ENCODE data around the gene NEDD4L.

The NEDD4L gene

DNA sequence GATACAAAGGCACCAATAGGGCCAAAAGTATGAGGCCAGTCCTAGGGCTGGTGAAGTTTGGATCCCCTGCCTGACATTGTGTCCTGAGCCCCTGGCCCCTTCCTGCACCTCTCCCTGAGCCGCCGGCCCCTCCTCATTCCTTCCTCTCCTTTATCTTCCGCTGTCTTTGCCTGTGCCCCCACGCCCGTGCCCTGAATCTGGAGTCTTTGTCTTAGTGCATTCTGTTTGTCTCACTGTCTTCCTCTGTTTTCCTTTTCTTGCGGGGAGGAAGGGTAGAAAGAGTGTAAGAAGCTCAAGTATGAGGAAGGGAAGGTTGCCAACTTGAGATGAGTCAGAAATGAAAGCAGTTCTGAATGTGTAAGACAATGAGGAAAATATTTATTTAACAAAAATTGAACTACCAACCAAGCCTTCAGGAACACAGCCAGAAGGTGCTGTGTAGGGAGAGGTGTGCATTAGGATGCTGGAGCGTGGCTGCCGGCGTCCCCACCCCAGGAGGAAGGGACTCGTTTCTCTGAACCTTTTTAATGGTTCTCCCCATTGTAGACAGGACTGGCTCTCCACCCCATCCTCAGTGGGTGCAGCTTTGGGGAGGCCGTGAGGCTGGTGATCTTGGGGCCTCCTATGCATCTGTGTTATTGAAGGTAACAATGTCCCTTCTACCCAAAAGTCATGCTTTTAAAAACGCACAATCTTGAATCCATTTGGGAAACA is 133.1 kb downstream of the NEDD4L start:
- in situ Hi-C loops (cut with MboI; ENCODE audit: low sequenced_read_pairs): no loop called here

DNA sequence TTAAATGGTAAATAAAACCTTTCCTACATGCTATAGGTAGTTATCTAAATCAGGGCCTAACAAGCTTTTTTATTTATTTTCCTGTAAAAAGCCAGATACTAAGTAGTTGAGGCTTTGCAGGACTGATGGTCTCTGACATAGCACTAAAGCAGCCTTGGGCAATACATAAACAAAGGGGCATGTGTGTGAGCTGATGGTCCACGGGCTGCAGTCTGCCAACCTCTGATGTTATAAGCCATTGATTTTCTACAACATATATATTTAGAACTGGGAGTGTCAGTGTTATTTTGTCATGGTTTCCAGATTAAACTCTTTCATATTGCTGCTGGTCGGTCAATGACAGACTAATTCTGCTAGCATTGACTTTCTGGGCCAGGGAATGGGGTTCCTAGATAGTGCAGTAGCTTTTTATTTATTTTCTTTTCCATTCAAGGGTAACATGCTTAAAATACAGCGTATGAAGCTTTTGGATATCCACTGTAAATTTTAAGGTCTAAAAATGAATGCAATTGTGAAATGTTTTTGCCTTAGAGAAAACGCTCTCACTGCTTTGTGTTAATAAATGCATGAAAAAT is 134.0 kb downstream of the NEDD4L start:
- in situ Hi-C loops (cut with MboI; ENCODE audit: low sequenced_read_pairs): no loop called here

DNA sequence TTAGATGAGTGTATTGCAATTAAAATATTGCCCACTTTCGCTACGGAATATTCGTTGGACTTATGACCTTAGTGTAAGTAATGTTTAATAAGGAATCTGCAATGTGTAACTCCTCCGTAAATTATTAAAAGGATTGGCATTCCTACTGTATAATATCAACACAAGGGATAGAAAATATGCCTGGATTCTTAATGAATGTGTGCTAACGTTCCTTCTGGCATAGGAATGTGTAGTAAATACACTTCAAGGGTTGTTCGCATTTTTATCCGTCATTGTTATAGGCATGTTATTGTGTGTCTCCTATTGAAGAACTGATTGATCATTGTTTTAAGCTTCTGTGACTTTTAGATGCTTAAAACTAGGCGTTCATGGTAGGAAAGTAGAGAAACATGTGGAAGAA is 134.5 kb downstream of the NEDD4L start:
- in situ Hi-C loops (cut with MboI; ENCODE audit: low sequenced_read_pairs): no loop called here

DNA sequence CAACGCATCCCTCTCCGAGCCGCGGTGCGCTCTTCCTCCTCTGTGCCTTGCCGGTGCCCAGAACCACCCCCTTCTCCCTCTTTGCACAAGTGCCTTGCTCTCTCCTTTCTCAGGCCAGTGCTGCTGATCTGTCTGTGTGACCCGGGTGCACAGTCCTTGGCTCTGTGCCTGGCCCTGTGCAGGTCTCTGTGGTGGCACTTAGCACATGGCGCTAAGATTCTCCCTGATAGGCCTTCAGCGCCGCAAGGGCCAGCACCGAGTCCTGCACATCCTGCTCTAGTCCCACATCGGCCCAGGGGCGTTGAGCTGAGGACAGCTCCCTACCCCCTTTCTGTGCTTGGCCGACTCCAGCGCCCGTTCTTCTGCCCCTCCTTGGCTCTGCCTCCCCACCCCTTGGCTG is 136.1 kb downstream of the NEDD4L start:
- in situ Hi-C loops (cut with MboI; ENCODE audit: low sequenced_read_pairs): no loop called here

DNA sequence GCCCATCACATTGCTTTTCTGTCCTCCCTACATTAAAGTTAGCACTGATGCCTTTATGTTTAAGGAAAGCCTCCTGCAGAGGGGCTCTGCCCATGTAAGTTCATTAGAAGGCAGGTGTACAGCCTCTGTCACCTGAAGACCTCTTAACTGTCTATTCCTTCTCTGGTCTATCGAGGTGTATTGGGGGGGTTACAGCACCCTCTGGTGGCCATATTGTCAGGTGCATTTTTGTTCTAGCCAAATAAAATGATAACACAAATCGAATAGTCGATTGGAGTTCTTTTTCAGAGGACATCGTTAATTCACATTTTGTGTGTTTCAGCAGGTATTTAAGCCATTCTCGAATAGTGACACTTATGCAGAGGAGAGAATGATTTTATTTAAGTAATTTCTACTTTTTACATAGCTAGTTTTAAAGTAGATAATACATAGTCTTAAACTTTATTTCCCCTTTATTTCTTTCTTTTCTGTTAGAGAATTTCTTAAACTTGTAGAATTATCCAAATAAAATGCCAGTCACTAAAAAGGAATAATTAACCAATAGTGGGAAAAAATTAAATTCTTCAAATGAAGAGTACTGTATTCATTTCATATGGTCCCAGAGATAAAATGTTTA is 136.8 kb downstream of the NEDD4L start:
- in situ Hi-C loops (cut with MboI; ENCODE audit: low sequenced_read_pairs): no loop called here

DNA sequence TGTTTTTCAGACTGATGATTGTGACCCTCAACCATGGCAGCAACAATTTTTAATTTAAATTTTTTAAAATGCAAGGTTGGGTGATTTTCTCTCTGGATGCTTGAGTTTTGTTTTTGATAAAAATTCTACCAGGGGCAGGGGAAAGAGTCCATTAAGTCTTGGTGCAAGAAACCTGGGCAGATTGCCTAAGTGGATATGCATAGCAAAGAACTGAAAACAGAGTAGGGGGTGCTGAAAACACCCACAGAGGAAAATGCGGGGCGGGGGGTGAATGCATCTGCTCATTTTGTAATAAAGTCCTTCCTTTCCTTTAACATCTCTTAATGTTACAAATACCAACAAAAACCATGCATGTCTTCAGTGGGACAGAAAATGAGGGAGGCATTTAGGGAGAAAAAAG is 138.0 kb downstream of the NEDD4L start:
- in situ Hi-C loops (cut with MboI; ENCODE audit: low sequenced_read_pairs): no loop called here

DNA sequence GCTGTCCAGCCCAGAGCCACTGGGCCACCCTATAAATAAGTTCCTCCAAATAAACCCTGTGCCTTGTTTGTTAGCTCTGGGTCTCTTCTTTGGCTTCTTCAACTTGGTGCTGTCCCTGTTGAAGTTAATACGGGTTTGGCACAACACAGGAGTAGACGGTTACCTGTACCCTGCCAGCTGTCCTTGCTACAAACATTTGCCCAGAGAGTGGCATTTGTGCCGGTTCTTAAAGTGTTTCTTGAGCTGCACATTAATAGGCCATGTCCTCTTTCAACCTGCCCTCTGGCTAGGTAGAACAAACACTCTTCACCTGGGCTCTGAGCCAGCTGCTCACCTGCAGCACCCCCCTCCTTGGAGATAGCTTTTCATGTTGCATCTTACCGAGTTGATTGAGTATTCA is 139.2 kb downstream of the NEDD4L start:
- in situ Hi-C loops (cut with MboI; ENCODE audit: low sequenced_read_pairs): no loop called here

DNA sequence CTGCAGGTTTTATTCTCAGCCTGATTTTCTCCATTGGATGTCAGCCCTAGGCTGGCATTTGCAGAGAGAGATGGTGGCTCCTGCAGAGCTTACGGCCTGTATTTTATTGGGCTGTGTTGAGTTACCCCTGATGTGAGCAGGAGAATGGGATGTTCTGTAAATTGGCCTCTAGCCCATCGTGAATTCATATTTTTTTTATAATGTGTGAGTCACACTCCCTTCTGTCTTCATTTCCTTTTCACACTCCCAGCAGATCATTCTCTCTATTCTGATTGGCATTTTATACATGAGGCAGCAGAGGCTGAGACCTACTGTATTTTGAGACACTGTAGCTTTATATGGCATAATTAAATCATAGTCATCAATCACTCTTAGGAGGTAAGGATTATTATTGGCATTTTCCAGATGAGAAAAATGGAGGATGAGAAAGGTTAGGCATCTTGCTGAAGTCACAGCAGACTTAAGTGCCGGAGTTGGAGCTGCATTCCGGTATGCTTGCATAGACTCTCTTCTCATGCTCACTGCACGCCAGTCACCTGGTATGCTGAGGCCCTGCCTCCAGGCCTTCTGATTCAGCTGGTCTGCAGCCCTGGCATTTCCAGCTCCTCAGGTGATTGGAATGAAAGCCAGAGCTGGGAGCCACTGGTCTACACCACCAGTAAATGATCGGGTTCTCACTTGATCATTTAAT is 142.4 kb downstream of the NEDD4L start:
- in situ Hi-C loops (cut with MboI; ENCODE audit: low sequenced_read_pairs): no loop called here

DNA sequence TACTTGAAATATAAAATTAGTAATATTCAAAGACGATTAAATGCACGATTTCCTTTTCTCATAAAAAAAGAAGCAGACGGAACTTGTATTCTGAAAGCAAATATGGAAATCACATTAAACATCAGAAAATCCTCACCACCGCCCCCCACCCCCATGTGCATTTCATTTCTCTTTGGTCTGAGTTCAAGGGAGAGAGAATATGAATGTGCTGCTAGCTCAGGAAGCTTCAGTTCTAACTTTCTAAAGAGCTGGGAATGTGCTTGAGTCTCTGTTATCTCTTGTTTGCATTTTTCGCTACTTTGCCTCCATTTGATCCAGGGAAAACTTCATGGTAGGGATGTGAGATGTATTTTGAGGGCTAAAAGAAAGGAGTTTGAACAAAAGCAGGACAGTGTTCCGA is 143.6 kb downstream of the NEDD4L start:
- in situ Hi-C loops (cut with MboI; ENCODE audit: low sequenced_read_pairs): no loop called here

DNA sequence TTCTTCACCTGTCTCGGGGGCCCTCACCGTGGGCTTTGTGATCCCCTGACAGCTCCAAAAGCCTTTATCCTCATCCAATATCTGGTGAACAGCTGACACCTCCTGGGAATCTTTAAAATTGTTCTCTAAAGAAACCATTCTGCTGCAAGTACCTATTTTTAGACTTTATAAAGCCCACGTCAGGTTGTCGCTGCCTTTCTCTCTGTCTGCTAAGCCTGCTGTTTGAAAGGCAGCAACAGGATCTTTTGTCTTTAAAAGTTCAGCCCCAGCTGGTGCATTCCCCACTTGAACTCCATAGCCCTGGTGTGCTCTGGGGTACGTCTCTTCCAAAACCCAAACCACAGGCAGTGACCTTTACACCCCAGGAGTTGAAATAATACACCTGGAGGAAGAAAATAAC is 145.0 kb downstream of the NEDD4L start:
- in situ Hi-C loops (cut with MboI; ENCODE audit: low sequenced_read_pairs): no loop called here

DNA sequence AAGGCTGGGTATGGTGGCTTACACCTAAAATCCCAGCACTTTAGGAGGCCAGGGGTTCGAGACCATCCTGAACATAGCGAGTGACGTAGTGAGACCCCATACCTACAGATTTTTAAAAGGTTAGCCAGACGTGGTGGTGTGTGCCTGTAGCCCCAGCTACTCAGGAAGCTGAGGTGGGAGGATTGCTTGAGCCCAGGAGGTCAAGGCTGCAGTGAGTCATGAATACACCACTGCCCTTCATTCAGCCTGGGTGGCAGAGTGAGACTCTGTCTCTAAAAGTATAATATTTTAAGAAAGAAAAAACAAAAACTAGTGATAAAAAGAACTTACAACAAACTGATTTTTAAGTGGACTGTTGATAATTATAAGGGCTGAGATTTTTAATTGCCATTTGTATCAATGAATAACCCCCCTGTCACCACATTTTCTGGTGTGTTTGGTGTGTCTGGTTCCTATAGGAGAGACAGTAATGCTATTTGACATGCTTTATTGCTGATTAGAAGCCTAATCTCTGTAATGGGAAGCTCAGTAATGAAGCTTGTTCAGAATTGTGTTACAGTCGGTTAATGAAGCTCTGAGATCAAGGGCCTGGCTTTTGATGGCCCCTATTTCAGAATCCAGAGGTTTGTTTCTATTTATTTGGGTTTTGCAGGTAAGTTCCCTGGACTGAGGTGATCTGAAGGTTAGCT is 147.0 kb downstream of the NEDD4L start:
- in situ Hi-C loops (cut with MboI; ENCODE audit: low sequenced_read_pairs): no loop called here

DNA sequence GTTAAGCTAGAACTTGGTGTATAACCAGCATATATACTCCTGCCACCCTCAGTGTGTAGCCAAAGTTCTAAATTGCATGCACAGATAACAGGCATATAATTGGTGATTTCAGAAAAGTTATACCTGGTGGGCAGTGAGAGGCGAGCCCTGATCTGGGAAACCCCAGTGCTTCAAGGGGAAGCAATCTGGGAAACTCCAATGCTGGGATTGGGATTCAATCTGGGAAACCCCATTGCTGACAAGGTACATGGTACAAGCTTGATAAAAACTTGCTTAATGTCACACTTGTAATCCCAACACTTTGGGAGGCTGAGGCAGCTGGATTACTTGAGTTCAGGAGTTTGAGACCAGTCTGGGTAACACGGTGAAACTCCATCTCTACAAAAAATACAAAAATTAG is 147.6 kb downstream of the NEDD4L start:
- in situ Hi-C loops (cut with MboI; ENCODE audit: low sequenced_read_pairs): no loop called here

DNA sequence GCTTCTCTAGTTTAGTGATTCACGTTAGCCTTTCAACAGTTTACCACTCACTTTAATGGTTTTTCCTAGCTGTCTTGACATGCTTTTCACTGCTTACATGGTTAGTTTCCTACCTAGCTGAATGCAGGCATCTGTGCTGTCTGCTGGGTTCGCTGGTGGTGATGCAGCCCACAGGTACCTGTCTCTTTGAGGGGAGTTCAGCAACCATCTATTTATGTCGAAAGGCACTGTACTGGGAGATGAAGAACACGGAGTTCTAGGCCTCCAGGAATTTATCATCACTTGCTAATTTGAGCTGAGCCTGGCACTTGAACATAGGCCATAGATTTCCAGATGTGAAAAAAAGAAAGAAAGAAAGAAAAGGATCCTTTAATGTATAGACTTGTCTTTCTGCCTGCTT is 148.5 kb downstream of the NEDD4L start:
- in situ Hi-C loops (cut with MboI; ENCODE audit: low sequenced_read_pairs): no loop called here

DNA sequence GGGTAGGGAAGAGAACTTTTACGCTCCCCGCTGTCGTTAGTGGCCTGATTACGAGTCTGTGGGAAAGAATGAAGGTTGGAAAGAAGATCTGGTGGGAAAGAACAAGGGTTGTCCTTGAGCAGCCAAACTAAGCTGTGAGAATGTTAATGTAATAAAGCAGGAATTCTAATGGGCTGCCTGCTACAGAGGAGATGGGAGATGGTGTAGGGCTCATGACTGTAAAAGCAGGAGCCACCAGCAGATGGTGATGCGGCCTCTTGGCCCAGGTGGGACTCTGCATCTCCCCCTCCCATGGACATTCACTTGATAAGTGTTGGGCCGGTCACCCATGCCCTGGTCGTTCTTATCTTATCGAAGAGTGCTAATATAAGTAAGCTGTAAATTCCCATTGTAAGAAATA is 150.0 kb downstream of the NEDD4L start:
- in situ Hi-C loops (cut with MboI; ENCODE audit: low sequenced_read_pairs): no loop called here

DNA sequence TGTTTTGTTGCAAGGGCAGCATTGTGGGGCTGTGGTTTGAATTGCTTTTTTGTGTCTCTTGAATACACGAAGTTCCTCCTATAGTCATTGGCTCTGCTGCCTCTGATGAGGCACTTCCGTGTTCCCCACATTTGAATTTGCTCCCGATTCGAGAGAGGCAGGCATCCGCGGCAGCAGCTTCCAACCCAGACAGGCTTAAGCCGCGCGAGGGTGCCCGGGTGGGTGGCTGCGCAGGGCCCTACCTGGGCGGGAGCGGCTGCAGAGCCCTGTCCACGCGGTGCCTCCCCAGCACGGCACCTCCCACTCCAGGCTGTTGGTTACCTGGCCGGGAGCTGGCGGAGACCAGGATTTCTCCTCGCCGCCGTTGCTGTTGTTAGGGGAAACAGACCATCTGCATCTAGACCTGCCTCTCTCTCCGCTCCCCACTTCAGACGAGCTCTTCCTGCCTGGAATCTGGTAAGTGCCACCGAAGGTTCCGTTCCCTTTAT is 151.3 kb downstream of the NEDD4L start:
- in situ Hi-C loops (cut with MboI; ENCODE audit: low sequenced_read_pairs): no loop called here

DNA sequence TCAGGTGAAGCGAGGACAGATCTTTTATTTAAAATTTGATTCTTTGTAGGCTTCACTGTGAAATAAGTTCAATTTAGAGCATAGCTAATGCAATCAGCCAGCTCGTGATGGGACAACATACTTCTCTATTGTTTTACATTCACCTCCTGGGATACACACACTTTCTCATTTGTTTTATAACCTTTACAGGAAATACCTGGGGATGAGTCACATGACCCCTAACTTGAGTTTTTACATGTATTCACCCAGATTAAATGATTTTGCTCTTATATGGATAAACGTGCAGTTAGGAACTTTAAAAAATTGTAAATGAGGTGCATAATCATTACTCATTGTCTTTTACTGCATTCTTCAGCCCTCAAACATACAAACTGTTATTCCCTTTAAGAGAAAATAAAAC is 152.1 kb downstream of the NEDD4L start:
- in situ Hi-C loops (cut with MboI; ENCODE audit: low sequenced_read_pairs): no loop called here

DNA sequence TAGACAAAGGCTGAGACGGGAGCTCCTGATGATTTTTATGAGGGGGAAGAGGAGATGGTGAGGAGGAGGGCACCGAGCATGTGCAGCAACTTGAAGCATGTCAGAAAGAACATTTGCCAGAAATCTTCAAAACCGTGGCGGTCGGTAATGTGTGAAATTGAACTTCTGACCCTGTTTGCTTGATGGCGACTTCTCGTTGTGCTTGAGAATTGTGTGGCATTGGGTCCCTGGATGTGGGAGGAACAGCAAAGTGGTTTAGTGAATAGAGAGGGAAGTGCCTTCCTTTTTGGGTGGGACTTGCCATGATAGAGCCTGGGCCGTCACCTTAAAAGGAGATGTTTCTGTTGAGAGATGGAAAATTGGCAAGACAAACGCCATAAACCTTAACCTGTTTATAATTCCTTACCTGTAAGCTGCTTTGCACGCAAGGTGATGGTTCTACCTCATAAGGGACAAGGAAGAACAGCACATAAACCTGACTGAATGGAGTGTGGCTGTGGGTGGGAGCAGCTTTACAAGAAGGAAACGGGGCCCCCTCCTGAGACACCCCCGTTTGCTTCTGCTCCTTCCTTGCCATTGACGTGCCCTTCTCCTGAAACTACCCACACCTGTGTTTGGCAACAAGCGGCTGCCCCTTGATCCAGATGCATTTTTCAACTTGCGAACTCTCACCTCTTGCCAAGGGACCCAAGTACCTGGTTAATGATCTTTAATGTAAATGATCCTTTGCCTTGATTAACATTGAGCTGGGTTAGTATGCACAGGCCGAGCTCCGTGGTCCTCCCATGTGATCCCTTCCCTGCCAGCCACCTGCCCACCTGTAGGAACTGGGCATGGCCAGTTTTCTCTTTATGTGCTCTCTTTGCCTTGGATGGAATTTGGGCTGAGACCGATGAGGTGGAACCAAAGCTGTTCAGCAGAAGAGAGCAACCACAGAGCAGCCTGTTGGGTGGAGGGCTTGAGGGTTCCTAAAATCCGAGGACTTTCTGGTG is 153.2 kb downstream of the NEDD4L start:
- in situ Hi-C loops (cut with MboI; ENCODE audit: low sequenced_read_pairs): no loop called here

DNA sequence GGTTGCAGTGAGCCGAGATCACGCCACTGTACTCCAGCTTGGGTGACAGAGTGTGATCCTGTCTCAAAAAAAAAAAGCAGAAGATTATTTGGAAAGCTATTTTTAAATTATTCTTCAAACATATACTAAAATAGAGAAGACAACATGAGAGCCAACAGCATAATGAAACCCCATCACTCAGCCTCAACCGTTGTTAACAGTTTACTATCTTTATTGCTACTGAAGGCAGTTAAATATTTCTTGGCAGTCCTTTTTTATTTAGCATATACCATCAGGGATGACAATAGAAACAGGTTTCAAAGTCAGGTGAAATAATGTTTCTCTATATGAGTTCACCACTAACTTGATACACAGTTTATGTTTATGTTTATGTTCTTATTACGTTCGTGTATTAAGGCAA is 157.2 kb downstream of the NEDD4L start:
- in situ Hi-C loops (cut with MboI; ENCODE audit: low sequenced_read_pairs): no loop called here

DNA sequence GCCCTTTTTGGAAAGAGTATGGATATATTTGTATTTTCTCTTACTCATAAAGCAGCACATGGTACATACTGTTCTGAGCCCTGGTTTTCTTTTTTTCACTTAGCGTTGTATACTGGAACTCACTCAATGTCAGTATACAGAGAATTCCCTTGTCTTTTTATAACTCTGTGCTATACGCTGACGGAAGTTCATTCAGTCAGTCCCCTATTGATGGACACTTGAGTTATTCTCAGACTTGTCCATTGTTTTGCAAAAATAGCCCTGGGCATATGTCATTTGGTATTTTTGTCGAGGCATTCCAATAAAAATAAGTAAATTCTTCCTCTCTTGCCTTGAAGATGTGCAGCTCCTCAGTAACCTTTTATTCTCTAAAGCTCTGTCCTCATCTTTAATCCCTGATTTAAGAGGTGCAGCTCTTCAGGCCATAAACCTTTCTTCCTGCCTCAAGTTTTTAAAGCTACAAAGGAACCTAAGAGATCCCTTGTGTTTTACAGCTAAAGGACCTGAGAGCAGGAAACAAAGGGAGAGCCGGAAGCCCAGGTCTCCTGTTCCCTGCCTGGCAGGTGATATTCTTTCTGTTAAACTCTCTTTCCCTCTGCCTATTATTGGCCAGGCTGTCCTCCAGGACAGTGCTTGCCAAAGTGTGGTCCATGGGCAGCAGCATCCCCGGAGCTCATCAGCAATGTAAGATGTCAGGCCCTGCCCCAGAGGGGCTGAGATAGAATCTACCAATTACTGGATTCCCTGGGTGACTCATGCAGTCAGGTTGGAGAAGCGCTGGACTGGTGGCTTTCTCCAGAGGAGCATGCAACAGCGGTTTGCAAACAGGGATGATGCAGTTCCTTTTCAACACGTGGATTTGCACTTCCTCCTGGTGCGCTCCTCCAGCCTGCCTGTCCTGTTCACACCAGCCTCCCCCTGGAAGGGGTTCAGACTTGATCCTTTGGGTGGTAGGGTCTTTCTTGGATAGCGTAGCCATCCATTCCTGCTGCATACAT is 158.0 kb downstream of the NEDD4L start:
- in situ Hi-C loops (cut with MboI; ENCODE audit: low sequenced_read_pairs): no loop called here

All from HL-60/S4 (cell line).